Hematopoietic multipotent progenitor cell treated with erythropoietin and hydrocortisone succinate and interleukin-3 and kit ligand, for 4 days (in vitro differentiated cells): Measurements from ENCODE around the gene MAT2A.
"Not testable (repeated sequence)": the region's sequence is repeated elsewhere in the genome, so short reads cannot be mapped to it uniquely, and the experiment has no call there.

Experiments
- DNase-seq: peaks from one replicate; pipeline ENCODE4 v3.0.0-alpha.2; 2015

The MAT2A gene

DNA sequence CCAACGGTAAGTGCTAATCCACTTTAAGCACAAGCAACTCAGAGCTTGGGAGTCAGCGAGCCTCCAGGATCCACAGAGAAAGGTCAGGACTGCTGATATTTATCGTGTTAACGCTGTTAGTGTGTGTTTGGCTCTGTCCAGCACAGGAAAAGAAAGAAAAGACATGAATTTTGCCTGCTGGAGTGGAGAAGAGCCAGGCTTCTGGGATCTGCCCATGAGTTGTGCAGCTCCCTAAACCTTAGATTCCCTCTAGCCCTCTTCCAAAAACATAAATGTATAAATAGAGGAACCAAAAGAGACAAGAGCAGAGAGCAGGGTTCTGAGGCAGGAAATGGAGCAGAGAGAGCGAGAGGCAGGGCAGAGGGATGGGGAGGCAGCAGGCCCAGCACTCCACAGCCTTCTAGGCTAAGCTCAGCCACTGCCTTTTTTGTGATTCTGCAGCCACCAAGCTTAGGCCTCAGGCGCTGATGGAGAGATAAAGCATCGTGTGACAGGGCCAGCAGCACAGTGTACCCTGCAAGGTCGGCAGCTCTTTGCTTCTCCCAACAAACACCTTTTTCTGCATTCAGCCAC, 14.5 kb upstream of the MAT2A start:
- DNase-seq: peak; percentile 76

DNA sequence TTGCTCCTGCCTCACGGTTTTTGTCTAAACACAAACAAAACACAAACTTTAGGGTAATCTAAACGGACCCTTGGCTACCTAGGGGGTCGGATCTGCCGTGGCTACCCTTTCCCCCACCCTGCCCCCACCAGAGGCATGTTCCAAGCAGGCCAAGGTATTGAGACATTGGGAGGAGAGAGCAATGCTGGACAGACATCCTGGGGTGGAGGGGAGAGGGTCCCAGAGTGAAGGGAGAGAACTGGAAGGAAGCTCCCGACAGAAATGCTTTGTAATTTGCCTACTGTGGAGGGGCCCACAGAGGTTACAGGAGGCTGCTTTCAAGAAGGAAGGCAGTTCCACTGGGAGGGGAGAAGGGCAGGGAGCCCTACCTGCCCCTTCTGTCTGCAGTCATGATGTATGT, 13.9 kb upstream of the MAT2A start:
- DNase-seq: no peak

DNA sequence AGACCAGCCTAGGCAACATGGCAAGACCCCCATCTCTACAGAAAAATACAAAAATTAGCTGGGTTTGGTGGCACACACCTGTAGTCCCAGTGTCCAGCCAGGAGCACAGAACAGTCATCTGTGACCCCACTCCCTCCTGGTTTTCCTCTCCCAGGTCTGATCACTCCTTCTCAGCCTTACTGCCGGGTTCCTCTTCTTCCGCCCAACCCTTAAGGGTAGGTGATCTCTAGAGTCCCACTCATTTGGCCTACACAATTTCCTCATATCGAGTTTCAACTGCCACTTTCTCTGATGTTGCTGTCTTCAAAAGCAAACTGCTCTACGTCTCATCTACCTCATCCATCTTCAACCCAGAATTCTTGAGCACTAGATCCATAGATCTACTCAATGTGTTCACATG, 13.4 kb upstream of the MAT2A start:
- no peak for DNase-seq

GRCh38 chr2:85527787-85528186, 11.2 kb upstream of the MAT2A start:
- no peak for DNase-seq

DNA sequence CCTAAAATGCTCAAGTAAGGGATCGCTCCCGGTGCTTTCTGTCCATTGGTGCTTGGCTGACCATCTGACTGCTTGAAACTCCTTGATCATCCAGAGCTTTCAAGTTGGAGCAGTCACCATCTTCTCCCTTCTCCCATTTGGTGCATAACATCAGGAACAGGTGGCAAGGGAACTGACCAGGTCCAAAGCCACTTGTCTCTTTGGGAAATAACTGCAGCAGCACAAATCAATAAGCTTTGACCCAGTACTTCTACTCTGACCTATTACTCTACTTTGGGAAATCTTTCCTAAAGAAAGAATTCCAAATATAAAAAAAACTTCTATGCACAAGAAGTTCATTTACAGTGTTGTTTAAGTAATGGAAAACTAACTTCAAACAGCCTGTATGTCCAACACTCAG, 10.6 kb upstream of the MAT2A start:
- no peak for DNase-seq

GRCh38 chr2:85529809-85530208, 9.2 kb upstream of the MAT2A start:
- DNase-seq: no peak

GRCh38 chr2:85531589-85531988, 7.4 kb upstream of the MAT2A start:
- no peak for DNase-seq

DNA sequence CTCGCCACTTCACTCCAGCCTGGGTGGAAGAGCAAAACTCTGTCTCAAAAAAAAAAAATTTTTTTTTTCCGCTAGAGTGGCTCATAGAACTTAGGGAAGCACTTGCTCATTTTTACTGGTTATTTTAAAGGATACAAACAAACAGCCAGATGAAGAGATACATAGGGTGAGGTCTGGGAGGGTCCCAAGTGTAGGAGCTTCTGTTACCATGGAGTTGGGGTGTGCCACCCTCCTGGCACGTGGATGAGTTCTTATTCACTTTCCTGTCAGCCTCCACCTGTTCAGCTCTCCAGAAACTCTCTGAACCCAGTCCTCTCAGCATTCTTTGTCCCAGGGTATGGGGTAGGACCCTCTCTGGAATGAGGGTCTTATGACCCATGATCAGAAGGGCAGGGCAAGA, 4.9 kb upstream of the MAT2A start:
- peak; percentile 55 for DNase-seq

DNA sequence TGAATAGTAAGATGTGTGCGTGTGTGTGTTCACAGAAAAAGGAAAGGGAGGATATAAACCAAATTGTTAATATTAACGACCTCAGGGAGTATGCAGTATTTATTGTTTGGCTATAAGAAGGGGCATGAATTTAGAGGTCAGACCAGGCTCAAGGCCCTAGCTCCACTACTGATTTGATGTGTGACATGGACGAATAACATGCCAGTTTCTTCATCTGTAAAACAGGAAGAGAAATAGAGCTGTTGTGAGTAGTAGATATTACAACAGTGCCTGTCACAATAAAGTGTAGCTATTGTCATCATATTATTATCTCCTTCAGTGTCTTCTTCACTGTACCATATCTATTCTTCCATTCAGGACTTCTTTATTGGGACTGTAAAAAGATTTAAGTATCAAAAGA, 4.1 kb upstream of the MAT2A start:
- peak; percentile 49 for DNase-seq

- peak; percentile 51 for DNase-seq
Measured at GRCh38 chr2:85536479-85536878, 2.5 kb upstream of the MAT2A start.

DNA sequence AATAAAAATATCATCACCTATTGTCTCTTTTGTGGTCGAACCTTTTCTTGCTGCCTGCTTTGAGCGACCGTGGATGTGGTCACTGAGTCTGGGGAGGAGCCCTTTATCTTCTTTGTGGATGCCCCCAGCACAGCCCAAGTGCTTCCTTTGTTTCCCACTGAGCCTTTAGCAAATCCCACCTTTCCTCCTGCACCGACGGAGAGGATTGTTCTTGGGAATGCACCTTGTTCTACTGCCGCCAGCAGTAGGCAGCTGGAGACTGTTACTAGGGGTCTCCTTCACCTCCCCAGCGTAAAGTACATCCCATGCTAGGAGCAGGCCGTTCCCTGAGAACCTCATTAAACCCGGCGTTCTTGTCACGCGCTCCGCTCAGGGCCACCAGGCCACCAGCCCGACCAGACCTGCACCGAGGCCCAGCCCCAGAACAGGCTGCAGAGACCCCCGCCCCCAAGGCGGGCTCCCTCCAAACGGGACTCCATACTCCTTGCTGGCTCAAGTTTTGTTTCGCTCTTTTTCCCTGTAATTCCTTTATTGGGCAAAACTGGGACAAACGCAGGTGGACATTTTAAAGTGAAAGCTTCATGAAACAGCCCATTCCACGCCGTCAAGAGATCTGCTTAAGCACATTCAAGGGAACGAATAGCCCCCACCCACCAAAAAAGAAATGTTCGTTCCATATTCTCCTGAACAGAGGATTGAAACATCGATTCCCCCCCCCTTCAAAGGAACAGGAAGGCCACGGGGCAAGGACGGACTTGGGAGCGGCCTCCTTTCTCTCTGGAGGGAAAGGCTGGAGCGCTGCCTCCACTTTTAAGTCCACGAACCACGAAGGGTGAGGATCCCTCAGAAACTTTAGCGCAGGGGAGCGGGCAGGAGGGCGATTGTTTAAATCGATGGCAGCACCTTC, 1.1 kb upstream of the MAT2A start:
- DNase-seq: peak; percentile 85

- DNase-seq: peak; percentile 91
Measured at GRCh38 chr2:85539361-85540132, 579 bp downstream of the MAT2A start.

DNA sequence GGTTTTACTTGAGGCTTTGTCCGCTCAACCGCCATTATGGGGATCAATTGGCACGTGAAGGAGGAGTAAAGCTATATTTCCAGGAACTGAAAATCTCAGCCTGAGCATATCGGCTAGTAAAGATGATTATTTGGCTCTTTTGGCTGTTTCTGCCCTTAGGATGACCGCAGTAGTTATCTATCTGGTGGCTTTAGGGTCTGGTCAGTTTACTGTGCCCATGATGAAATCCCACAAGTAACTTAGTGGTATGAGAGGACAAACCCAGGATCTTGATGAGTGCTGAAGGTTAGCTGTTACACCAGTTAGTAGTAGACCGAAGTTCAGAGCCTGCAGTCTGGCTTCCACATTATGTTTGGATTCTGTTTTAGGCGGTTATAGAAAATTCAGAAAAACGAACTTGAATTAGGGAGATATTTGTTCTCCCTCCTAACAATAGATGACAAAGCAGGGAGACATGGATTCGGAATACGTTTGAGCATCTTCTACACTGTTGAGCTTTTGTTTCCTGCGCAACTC, 1.2 kb downstream of the MAT2A start:
- DNase-seq: peak; percentile 66

GRCh38 chr2:85541262-85541661, 2.3 kb downstream of the MAT2A start:
- no peak for DNase-seq

DNA sequence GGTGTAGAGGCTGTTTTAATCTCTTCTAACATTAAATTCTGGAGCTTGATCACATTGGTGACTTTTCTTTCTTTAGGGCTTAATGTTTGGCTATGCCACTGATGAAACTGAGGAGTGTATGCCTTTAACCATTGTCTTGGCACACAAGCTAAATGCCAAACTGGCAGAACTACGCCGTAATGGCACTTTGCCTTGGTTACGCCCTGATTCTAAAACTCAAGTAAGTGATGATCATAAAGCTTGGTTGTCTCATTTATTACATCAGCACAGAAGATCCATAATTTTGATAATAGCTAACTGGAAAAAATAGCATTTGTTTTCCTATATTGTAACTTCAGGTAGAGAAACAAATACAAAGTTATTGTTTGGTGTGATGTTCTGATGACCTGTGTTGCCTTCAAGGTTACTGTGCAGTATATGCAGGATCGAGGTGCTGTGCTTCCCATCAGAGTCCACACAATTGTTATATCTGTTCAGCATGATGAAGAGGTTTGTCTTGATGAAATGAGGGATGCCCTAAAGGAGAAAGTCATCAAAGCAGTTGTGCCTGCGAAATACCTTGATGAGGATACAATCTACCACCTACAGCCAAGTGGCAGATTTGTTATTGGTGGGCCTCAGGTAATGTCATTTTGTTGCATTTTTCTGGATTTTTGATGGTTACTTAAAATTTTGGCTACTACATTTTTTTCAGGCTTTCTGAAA, 2.9 kb downstream of the MAT2A start:
- no peak for DNase-seq

- no peak for DNase-seq
Measured at GRCh38 chr2:85542777-85543176, 3.8 kb downstream of the MAT2A start.

DNA sequence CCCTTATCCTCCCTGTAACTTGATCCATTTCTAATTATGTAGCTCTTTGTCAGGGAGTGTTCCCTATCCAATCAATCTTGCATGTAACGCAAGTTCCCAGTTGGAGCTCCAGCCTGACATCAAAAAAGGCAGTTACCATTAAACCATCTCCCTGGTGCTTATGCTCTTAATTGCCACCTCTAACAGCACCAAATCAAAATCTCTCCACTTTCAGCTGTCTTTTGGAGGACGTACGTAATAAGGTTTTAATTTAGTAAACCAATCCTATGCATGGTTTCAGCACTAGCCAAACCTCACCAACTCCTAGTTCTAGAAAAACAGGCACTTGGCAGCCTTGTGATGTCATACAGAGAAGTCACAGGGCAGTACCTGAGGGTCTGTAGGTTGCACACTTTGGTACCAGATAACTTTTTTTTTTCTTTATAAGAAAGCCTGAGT, 5.3 kb downstream of the MAT2A start:
- DNase-seq: not testable (repeated sequence)

GRCh38 chr2:85544915-85545779, 6.2 kb downstream of the MAT2A start:
- not testable (repeated sequence) for DNase-seq

- peak; percentile 46 for DNase-seq
Measured at GRCh38 chr2:85545780-85546240, 6.8 kb downstream of the MAT2A start.

DNA sequence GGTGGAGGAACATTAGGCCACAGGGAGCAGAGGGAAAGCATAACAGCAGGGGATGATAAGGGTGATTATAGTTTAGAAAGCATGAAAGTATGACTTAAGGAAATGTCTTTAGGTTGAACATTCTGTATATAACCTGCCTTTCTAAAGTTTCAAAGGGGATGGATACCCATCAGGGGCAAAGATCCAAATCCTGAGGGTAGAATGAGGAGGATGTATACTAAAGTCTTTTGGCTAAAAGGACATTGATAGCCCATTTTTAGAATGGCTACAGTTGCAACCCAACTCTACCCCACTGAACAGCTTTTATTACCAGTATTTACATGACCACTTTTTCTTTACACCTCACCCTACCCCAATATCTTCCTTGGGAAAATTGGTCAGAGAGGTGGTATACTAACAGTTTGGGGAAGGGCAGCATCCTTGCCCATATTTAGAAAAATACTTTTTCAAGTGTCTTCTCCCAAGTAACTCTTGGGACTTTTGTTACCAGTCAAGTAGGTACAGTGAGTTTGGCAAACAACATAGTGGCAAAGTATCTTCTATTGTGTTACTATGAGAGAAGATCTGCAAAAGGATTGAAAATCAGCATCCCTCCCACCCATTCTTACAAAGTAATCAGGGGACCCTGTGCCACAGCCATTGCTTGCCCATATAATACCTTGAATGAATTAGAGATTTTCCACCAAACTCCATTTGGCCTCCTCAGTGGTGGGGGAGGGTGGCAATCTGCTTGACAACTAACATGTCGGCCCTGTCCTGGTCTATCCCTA, 8.3 kb downstream of the MAT2A start:
- DNase-seq: peak; percentile 42
